22Rv1 (cell line): ENCODE measurements around the gene GTF2F2.

Experiments
- H3K27ac ChIP-seq: fragments of 450-650 bp; 2 replicates; pipeline ENCODE4 v1.5.1; 2017
- ZFX ChIP-seq: fragments of 450-650 bp; IDR thresholded peaks from 2 replicates; pipeline ENCODE4 v1.6.1; 2017; ENCODE audit warnings: antibody characterized with exemption, borderline replicate concordance
- TF ChIP-seq, protein P1 (sequence below): fragments of 450-650 bp; IDR thresholded peaks from 2 replicates; pipeline ENCODE4 v1.5.1; 2017; ENCODE audit warnings: mild to moderate bottlenecking

The GTF2F2 gene

DNA sequence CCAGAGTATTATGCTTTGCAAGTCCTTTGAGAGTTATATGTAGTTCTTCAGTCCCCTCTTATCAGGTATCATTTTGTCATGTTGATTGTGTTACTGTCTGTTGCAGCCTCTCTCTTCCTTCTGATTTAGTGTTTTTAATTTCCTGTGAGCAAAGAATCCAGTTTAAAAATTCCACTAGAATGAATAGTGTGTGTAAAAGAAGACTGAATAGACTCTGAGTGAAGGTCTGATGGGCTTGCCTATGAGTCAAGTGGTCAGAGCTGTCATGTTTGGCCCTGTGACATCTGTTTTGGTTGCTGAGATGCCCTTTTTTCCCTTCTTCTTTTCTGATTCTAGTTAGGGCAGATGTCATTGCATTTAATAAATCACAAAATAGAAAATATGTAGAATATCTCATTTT, 103.9 kb downstream of the GTF2F2 start:
- TF ChIP-seq ZFX = no peak
- TF ChIP-seq, protein P1, sequence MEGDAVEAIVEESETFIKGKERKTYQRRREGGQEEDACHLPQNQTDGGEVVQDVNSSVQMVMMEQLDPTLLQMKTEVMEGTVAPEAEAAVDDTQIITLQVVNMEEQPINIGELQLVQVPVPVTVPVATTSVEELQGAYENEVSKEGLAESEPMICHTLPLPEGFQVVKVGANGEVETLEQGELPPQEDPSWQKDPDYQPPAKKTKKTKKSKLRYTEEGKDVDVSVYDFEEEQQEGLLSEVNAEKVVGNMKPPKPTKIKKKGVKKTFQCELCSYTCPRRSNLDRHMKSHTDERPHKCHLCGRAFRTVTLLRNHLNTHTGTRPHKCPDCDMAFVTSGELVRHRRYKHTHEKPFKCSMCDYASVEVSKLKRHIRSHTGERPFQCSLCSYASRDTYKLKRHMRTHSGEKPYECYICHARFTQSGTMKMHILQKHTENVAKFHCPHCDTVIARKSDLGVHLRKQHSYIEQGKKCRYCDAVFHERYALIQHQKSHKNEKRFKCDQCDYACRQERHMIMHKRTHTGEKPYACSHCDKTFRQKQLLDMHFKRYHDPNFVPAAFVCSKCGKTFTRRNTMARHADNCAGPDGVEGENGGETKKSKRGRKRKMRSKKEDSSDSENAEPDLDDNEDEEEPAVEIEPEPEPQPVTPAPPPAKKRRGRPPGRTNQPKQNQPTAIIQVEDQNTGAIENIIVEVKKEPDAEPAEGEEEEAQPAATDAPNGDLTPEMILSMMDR = no peak
- H3K27ac ChIP-seq = no peak overlapping the region

DNA sequence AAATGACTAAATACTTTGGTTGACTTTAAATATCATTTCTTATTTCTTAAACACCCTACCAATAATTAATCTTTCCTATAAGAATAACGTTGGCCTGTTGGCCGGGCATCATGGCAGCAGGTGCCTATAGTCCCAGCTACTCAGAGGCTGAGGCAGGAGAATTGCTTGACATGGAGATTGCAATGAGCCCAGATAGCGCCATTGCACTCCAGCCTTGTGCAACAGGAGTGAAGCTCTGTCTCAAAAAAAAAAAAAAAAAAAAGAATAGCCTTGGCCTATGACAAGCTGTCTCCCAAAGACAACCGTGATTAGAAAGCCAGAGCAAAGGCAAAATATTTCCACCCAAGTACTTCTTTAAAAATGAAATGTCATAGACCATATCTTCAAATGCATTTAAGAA, 105.1 kb downstream of the GTF2F2 start:
- no peak overlapping the region for H3K27ac ChIP-seq
- TF ChIP-seq ZFX = no peak
- TF ChIP-seq, protein P1 = no peak

DNA sequence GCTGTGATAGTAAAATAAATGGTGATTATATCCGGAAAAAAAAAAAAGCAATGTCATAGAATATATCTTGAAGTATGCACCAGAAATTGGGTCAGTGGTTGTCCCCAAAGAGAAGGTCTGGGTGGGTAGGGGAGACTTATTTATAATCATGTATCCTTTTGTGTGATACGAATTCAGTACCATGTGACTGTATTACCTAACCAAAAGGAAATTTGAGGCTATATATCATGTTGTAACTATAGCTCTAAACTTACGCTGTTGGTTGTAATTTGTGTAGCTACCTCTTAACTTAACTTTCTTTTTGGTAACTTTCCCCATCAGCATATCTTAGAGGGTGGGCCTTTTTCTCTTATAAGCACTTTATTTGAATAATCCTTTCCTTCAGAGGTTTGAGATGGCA, 105.7 kb downstream of the GTF2F2 start:
- TF ChIP-seq, protein P1 = no peak
- no peak for TF ChIP-seq ZFX
- H3K27ac ChIP-seq = no peak overlapping the region

DNA sequence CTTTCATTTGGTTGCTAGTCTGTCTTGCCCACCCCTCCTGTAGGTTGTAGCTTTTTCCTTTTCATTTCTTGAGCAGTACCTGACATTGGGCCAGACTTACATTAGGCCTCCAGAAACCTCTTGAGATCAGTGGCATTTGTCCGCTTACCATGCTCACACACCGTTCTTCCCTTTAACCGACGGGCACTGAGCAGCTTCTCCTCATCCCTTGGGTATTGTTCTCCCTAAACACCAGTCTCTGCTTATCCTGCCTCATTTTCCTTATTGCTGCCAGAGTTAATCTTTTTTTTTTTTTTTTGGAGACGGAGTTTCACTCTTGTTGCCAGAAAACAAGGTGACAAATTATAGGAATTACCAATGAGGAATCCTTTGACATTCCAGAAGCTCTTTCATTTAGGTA, 107.7 kb downstream of the GTF2F2 start:
- TF ChIP-seq, protein P1 = no peak
- TF ChIP-seq ZFX = no peak
- H3K27ac ChIP-seq = no peak overlapping the region

DNA sequence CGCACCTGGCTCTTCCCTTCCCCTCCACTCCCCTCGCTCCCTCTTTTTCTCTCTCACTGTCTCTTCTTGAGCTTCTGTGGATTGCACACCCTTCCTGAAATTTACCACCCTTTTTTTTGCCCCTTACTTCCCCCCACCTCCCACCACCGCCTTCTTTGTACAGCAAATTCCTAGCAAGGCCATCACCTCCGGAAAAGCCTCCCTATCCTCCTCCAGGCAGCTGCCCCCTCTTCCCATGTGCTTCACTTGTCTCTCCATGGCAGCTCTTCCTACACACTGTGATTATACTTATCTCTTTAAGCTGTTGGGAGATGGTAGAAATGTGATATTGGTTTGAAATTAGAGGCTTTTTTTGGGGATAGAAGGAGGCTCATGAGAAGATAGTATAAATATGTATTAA, 108.9 kb downstream of the GTF2F2 start:
- H3K27ac ChIP-seq = no peak overlapping the region
- TF ChIP-seq, protein P1 = no peak
- no peak for TF ChIP-seq ZFX

DNA sequence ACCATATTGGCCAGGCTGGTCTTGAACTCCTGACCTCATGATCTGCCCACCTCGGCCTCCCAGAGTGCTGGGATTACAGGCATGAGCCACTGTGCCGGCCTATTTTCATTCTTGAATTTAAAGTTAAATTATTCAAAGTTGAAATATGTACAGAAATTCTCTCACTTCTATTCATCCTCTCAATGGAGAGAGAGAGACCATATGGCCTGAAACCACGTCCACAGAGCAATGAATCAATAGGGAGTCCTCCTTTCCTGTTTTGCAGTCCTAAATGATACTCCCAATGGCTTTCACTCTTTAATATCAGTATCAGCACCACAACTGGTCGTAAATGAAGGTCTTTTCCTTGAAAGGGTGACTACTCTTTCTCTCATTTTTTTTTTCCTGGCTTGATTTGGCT, 111.0 kb downstream of the GTF2F2 start:
- TF ChIP-seq ZFX = no peak
- TF ChIP-seq, protein P1 = no peak
- H3K27ac ChIP-seq = no peak overlapping the region

DNA sequence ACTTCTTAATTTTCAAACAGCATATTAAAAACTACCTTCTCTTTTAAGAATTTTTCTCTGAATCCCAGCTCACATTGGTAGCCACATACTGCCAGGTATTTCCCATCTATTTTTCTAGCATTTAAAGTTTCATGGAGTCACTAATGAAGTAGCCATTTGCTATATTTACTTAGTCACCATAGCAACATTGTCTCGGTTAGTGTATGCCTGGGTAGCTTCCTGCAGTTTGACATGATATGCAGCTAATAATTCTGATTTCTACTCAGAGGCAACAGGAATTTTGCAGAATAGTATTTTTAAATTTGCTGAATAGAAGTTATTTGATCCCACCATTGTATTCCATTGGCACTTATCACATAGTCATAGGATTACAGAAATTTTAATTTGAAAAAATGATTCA, 111.4 kb downstream of the GTF2F2 start:
- no peak for TF ChIP-seq ZFX
- TF ChIP-seq, protein P1 = no peak
- H3K27ac ChIP-seq = no peak overlapping the region
